VCaP (cell line): Measurements from ENCODE around the gene SKI.
A peak's percentile ranks its signal among the peaks of the same experiment; 100 is the strongest.

Experiments
- H3K27ac ChIP-seq: fragments of 450-650 bp; 2 replicates; pipeline ENCODE4 v1.5.1; 2017
- TF ChIP-seq, protein P1 (sequence below): fragments of 450-650 bp; conservative IDR thresholded peaks from 2 replicates; pipeline ENCODE4 v1.5.1; 2017; ENCODE audit warnings: mild to moderate bottlenecking, moderate library complexity

The SKI gene

DNA sequence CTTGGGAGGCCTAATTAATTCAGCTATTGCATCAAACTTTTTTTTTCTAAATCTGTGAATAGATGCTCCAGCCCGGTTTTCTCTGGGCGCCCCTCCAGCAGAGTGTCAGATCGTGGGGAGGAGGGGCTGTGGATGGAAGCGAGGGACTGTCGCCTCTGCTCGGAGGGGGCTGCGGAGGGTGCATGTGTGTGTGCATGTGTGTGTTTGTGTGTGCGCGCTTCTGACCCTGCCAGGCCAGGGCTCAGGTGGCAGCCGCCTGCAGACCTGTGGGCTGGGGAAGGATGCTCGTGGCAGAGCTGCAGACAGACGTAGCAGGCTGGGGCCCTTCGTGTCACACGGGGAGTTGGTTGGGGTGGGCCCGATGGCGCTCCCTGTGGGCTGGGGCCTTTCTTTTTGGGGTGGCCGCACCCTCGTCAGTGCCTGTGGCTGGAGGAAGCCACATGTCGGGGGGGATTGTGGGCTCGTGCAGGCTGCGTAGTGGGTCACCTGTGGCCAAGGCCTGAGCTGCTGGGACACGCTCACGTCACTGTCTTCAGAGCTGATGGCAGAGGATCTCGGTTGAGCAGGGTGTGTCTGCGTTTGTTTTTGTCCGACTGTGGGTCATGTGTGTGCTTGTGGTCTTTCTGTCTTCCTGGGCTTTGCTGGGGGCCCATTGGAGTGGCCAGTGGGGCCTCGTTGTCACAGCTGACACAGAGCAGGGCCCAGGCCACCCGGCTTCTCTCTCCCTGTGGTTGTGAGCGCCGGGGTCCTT, 2.8 kb downstream of the SKI start:
- TF ChIP-seq, protein P1, sequence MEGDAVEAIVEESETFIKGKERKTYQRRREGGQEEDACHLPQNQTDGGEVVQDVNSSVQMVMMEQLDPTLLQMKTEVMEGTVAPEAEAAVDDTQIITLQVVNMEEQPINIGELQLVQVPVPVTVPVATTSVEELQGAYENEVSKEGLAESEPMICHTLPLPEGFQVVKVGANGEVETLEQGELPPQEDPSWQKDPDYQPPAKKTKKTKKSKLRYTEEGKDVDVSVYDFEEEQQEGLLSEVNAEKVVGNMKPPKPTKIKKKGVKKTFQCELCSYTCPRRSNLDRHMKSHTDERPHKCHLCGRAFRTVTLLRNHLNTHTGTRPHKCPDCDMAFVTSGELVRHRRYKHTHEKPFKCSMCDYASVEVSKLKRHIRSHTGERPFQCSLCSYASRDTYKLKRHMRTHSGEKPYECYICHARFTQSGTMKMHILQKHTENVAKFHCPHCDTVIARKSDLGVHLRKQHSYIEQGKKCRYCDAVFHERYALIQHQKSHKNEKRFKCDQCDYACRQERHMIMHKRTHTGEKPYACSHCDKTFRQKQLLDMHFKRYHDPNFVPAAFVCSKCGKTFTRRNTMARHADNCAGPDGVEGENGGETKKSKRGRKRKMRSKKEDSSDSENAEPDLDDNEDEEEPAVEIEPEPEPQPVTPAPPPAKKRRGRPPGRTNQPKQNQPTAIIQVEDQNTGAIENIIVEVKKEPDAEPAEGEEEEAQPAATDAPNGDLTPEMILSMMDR: no peak
- peak overlapping the region; percentile 93 for H3K27ac ChIP-seq

DNA sequence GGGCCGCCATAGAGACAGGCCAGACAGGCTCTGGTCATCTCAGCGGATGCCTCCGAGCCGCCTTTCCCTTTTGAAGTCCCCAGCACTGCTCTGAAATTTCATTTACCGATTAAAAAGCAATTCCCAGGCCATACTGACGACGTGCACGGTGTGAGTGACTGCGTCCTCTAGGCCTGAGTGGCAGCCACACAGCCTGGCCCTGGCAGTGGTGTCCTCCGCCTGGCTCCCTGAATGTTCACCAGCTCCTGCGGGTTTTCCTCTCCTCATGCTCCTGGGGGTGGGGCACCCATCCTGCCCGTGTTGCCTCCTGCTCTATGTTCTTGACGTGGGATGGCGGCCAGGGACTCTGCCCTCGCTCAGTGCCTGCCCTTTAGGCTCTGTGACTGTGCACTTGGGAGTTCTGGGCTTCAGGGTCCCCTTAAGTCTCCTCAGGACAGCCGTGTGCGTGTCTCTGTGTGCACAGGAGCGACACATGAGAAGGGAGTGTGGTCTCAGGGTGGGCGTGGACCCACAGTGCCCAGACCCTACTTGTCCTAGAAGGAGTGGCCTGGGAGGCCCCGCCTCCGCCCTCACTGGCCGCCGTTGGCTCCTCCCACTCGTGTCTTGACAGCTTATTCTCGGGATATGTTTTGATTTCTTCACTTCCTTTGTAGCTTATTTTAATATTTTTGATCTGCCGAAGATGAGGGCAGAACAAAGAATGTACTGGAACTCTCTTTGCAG, 3.6 kb downstream of the SKI start:
- TF ChIP-seq, protein P1: no peak
- peak overlapping the region; percentile 93 for H3K27ac ChIP-seq

DNA sequence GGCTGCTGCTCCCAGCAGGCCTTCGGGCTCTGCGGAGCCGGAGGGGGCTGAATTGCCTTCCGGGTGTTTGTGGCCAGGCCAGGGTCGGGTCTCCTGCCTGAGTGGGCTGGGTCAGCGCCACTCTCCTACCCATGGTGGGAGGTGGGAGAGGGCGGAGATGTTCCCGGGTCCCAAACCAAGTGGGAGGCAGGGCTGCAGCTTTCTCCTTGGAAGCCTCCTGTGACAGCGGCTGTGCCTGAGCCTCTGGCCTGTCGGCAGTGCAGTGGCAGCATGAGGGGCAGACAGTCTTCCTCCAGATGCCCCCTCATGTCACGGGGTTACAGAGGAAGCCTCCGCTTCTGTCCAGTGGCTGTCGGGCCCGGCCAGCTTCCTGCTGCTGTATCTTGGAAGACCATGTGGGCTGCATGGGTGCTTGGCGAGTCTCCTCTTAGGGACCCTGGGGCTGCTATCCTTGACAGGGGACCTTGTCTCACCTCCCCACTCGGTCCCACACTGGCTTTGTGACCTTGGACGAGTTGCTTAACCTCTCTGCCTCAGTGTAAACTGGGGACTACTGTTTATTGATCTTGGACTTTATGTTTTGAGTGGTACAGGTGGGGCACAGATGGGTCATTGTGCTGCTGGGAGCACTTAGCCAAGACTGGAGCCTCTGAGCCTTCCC, 4.3 kb downstream of the SKI start:
- TF ChIP-seq, protein P1: no peak
- peak overlapping the region; percentile 93 for H3K27ac ChIP-seq

DNA sequence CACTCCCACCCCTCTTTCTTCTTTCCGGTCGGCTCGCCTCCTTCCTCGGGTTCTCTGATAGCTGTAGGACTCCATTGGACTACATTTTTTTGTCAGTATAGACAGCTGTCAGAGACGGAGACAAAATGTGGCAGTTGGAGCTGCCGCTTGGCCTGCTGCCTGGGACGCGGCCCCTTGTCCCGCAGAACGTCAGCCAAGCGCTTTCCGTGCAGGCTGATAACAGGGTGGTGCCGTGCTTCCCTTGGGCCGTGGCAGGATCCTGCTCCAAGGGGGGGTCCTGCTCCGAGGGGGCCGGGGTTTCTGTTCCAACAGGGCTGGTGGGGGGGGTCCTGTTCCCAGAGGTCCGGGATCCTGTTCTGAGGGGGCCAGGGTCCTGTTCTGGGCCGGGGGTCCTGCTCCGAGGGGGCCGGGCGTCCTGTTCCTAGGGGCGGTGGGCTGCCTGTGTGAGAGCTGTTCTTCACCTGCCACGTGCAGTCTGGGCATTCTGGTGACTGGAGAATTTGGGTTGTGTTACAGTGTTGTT, 4.9 kb downstream of the SKI start:
- TF ChIP-seq, protein P1: no peak
- H3K27ac ChIP-seq: peak overlapping the region; percentile 93

DNA sequence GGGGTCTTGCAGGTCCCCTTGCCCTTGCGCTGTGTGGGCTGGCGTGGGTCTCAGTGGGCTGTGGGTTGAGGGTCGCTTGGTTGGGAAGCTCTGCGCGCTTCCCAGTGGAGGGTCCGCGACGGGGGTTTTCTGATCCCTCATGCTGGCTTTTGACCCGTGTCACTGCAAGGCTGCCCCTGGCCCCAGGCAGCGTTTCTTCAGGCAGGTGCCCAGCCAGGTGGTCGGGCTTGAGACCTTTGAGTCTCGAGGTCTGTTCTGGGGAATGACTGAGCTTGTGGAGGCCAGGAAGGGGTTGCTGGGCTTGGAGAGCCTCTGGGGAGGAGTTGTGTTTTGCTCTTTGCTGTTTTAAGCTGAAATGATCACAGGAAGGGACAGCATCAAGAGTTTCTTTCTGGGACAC, 5.3 kb downstream of the SKI start:
- TF ChIP-seq, protein P1: no peak
- H3K27ac ChIP-seq: peak overlapping the region; percentile 93

DNA sequence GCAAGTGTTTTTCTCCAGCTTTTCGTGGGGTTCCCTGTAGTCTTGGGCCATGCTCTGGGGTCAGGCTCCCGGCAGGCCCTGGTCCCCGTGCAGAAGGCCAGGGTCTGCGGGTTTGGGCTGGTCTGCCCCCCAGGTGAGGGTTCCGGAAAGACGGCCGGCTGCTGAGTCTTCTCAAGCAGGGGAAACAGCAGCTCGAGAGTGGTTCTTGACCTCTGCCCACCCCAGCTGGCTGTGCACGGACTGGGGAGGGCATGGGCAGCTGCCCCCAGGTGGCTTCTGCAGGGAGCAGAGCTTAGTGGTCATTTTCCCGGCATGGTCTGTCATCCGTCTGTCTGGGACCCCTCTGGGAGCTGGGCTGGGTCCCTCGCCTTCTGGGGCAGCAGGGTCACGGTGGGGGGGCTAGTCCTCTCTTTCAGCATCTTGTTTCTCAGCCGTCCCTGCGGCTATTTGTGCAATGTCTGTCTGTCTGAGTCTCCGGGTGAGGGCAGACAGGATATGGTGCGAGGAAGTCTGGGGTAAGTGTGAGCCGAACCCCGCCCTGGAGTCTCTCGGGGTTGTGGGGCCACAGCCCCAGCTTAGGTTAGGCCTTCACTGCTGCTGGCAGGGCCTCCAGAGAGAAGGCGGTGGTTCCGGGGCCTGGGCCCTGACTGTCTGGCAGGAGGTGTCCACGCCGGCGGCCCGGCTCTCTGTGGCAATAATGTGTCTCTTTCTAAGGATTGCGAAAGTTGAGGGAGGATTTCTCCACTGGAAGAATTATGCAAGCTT, 6.1 kb downstream of the SKI start:
- H3K27ac ChIP-seq: peak overlapping the region; percentile 93; the same call in 1 of the 2 replicates
- TF ChIP-seq, protein P1: no peak

DNA sequence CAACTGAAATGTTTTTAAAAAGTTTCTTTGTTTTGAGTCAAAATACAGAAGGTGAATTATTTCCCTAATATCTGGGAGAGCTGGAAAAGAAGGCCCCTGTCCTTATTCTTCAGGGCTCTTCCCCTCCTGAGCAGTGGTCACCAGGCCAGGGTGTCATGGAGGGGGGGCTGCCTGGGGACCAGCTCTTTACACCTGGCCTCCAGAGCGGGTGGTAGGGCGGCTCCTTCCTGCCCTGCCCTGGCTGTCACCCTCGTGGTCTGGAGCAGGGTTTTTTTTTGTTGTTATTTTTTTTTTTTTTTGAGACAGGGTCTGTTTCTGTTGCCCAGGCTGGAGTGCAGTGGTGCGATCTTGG, 6.6 kb downstream of the SKI start:
- TF ChIP-seq, protein P1: no peak
- peak overlapping the region; percentile 93; the same call in 1 of the 2 replicates for H3K27ac ChIP-seq
